Breast epithelium (tissue), 3 donors: ENCODE data around the gene TUBA4A.

Source experiments
- CTCF ChIP-seq, 3 donors: fragments of 450-650 bp; IDR thresholded peaks; one replicate each; pipeline ENCODE4 v1.5.1; 2016 to 2017; ENCODE audit warnings: antibody characterized with exemption in 3 of 3, mild to moderate bottlenecking in 3 of 3, moderate library complexity in 3 of 3
- POLR2A ChIP-seq: fragments of 450-650 bp; IDR thresholded peaks from one replicate; pipeline ENCODE4 v1.6.1; 2016; ENCODE audit warnings: antibody characterized with exemption, mild to moderate bottlenecking, moderate library complexity
- POLR2AphosphoS5 ChIP-seq, 3 donors: sonication (generic); formaldehyde crosslinking; IDR thresholded peaks; one replicate each; pipeline ENCODE4 v1.6.1; 2017; ENCODE audit warnings: antibody characterized with exemption in 3 of 3

- no peak for TF ChIP-seq CTCF (IDR thresholded peaks at IDR 0.05)
- no peak for TF ChIP-seq POLR2AphosphoS5 (IDR thresholded peaks at IDR 0.05)
- no peak for TF ChIP-seq POLR2A
Observed at GRCh38 chr2:219302412-219302968, 48.8 kb upstream of the TUBA4A start.
